Measurements from ENCODE around the gene SPI1. TPM values are rescaled to one million over a fixed set of nuclear protein-coding genes. Genes with fewer than 3 reads are reported as not detected.

SPI1 gene
- total RNA-seq, 1 donor from 2014 or later, result not detected

- no peaks in the 10 kb centered on the region for H3K79me2 ChIP-seq (ENCODE audit: low read depth)
- TF ChIP-seq EZH2 (IDR thresholded peaks at IDR 0.05), result no peak
- TF ChIP-seq EZH2phosphoT487 (IDR thresholded peaks at IDR 0.05), result no peak
- no peak for TF ChIP-seq CTCF (IDR thresholded peaks at IDR 0.05)
- H3K4me2 ChIP-seq, result peak overlapping the region; percentile 85
- no peaks in the 10 kb centered on the region for H3K36me3 ChIP-seq
- no peaks in the 10 kb centered on the region for H3K27me3 ChIP-seq
- no peak overlapping the region for H3K27ac ChIP-seq
- no peaks in the 10 kb centered on the region for H3K36me3 Mint-ChIP-seq
- peaks cover 42% of the 10 kb centered on the region for H3F3A ChIP-seq (ENCODE audit: low read depth)
- no peaks in the 10 kb centered on the region for H3K9me3 ChIP-seq (ENCODE audit: low read depth)
- peak overlapping the region; percentile 65 for H2AFZ ChIP-seq (replicated peaks)
- DNase-seq (ENCODE audit: low spot score), result peak; percentile 32
- peak overlapping the region; percentile 36 for H3K27ac Mint-ChIP-seq
- no peak overlapping the region for H3K9ac ChIP-seq
- peaks cover 24% of the 10 kb centered on the region for H3K27me3 Mint-ChIP-seq (ENCODE audit: insufficient read depth, low read depth)
- H3K4me1 Mint-ChIP-seq, result peaks cover 26% of the 10 kb centered on the region
- no peaks in the 10 kb centered on the region for H4K20me1 ChIP-seq (ENCODE audit: low read depth)
- peaks cover 8% of the 10 kb centered on the region for H3K4me1 ChIP-seq
- H3K4me3 Mint-ChIP-seq, result peak overlapping the region; percentile 80
- peak overlapping the region; percentile 48 for H3K4me3 ChIP-seq
- no peaks in the 10 kb centered on the region for H3K9me3 Mint-ChIP-seq
Observed at GRCh38 chr11:47400768-47401279, 22.5 kb upstream of the SPI1 start.

- Histone ChIP-seq H3K79me2 (ENCODE audit: low read depth) (no peaks in the 10 kb centered on the region), H3K4me2 (peak overlapping the region; percentile 85), H3K27me3 (no peaks in the 10 kb centered on the region), H3K36me3 (no peaks in the 10 kb centered on the region), H4K20me1 (ENCODE audit: low read depth) (no peaks in the 10 kb centered on the region), H3K4me3 (peak overlapping the region; percentile 48), H2AFZ (replicated peaks) (peak overlapping the region; percentile 65), H3K27ac (no peak overlapping the region), H3F3A (ENCODE audit: low read depth) (peaks cover 42% of the 10 kb centered on the region), H3K9ac (no peak overlapping the region), H3K9me3 (ENCODE audit: low read depth) (no peaks in the 10 kb centered on the region), H3K4me1 (peaks cover 8% of the 10 kb centered on the region)
- H3K9me3 Mint-ChIP-seq, result no peaks in the 10 kb centered on the region
- peak; percentile 53 for DNase-seq (ENCODE audit: low spot score)
- peaks cover 24% of the 10 kb centered on the region for H3K27me3 Mint-ChIP-seq (ENCODE audit: insufficient read depth, low read depth)
- H3K4me3 Mint-ChIP-seq, result peak overlapping the region; percentile 80
- H3K36me3 Mint-ChIP-seq, result no peaks in the 10 kb centered on the region
- peaks cover 26% of the 10 kb centered on the region for H3K4me1 Mint-ChIP-seq
- no peak for TF ChIP-seq CTCF (IDR thresholded peaks at IDR 0.05)
- no peak for TF ChIP-seq EZH2phosphoT487 (IDR thresholded peaks at IDR 0.05)
- TF ChIP-seq EZH2 (IDR thresholded peaks at IDR 0.05), result no peak
- peak overlapping the region; percentile 36 for H3K27ac Mint-ChIP-seq
Observed at GRCh38 chr11:47399860-47400767, 21.8 kb upstream of the SPI1 start.

- peaks cover 8% of the 10 kb centered on the region for H3K4me1 ChIP-seq
- H4K20me1 ChIP-seq (ENCODE audit: low read depth), result no peaks in the 10 kb centered on the region
- H3K9ac ChIP-seq, result no peak overlapping the region
- DNase-seq (ENCODE audit: low spot score), result peak; percentile 1
- no peaks in the 10 kb centered on the region for H3K9me3 Mint-ChIP-seq
- peaks cover 38% of the 10 kb centered on the region for H3F3A ChIP-seq (ENCODE audit: low read depth)
- peaks cover 22% of the 10 kb centered on the region for H3K4me1 Mint-ChIP-seq
- H3K79me2 ChIP-seq (ENCODE audit: low read depth), result no peaks in the 10 kb centered on the region
- H3K27me3 ChIP-seq, result no peaks in the 10 kb centered on the region
- H3K4me3 Mint-ChIP-seq, result peak overlapping the region; percentile 33
- no peaks in the 10 kb centered on the region for H3K36me3 ChIP-seq
- no peak overlapping the region for H3K4me3 ChIP-seq
- H3K36me3 Mint-ChIP-seq, result no peaks in the 10 kb centered on the region
- no peak overlapping the region for H3K4me2 ChIP-seq
- no peak for TF ChIP-seq CTCF (IDR thresholded peaks at IDR 0.05)
- no peak for TF ChIP-seq EZH2phosphoT487 (IDR thresholded peaks at IDR 0.05)
- TF ChIP-seq EZH2 (IDR thresholded peaks at IDR 0.05), result no peak
- peak overlapping the region; percentile 57 for H3K27ac Mint-ChIP-seq
- H2AFZ ChIP-seq (replicated peaks), result no peak overlapping the region
- no peaks in the 10 kb centered on the region for H3K9me3 ChIP-seq (ENCODE audit: low read depth)
- H3K27me3 Mint-ChIP-seq (ENCODE audit: insufficient read depth, low read depth), result peaks cover 16% of the 10 kb centered on the region
- H3K27ac ChIP-seq, result no peak overlapping the region
Observed at GRCh38 chr11:47398551-47398950, 20.2 kb upstream of the SPI1 start.

Data from neural progenitor cell (in vitro differentiated cells).